ENCODE data around the gene SLC35A1.

The SLC35A1 gene, protein sequence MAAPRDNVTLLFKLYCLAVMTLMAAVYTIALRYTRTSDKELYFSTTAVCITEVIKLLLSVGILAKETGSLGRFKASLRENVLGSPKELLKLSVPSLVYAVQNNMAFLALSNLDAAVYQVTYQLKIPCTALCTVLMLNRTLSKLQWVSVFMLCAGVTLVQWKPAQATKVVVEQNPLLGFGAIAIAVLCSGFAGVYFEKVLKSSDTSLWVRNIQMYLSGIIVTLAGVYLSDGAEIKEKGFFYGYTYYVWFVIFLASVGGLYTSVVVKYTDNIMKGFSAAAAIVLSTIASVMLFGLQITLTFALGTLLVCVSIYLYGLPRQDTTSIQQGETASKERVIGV

DNA sequence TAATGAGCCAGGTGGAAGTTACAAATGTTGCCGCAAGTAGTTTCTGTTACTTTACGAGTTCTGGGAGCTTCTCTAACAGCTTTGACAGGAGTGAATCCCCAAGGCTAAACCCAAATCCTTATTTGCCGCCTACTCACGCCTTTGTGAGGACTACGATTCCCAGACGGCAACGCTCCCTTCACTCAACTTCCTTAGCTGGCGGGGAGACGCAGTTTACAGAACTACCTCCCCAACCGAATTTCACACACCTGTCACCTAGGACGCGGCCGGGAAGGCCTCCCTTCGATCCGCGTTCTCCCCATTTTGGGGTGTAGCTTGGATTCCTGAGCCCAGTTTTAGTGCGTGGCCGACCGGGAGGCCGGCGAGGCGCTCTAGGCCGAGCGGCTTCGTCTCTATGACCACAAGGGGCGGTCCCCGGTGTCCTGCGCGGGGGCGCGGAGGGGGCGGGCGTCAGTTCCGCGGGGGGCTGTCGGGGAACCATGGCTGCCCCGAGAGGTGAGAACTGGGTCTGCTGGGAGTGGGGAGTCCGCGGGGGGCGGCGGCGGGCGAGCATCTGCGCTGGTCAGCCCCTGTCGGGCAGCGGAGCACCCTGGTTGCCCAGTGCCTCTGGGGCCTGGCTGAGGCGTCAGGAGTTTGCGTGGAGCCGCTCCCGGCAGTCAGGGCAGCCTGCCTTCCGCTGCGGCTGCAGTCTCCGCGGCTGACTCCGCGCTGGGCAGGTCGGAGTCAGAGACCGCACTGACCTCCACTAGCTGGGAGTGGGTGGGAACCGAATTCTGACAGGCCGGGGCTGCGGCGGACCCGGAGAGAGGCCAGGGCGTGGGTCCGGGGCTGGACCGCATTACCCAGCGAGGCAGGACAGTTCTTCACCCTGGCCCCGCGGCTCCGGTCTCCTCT, at the start of gene SLC35A1:
Gene SLC35A1, plus strand, starts transcription at position 450 of the 894 bp plus-strand sequence. Its CDS starts 30 bp downstream, at position 480.
- Histone ChIP-seq H3K4me3 (ENCODE audit: low read length) (peak within 1 kb of the TSS; percentile 98), H3K4me1 (ENCODE audit: control insufficient read depth, insufficient read depth, low read length) (peaks cover 7% of the 10 kb centered on the region), H3K9me3 (ENCODE audit: control insufficient read depth, low read length) (no peaks in the 10 kb centered on the region), H3K27me3 (replicated peaks; ENCODE audit: control insufficient read depth, insufficient read depth, low read length) (no peaks in the 10 kb centered on the region), H3K9ac (ENCODE audit: low read length) (peak within 1 kb of the TSS; percentile 99), H3K36me3 (ENCODE audit: control insufficient read depth, insufficient read depth, low read length, severe bottlenecking) (peaks cover 1% of the 10 kb centered on the region)
- DNase-seq (ENCODE audit: low read depth): peak; percentile 90

DNA sequence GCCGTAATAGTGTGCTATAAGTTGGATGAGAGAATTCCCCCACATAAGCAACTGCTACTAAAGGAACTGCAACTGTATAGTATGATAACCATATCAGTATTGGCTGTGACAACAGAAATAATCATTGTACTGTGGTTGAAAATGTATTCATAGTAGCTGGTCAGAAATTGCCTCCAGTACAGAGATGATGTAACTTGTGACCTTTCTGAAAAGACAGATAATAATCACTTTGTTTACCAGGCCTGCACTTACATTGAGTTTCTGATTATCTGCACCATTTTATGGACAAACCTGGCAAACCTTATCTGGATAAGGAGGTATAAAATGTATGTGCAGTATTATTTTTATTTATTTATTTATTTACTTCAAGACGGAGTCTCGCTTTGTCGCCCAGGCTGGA, 46.0 kb upstream of the SLC35A1 start:
- no peak for DNase-seq (ENCODE audit: low read depth)
- Histone ChIP-seq H3K9ac (ENCODE audit: low read length) (no peak overlapping the region), H3K9me3 (ENCODE audit: control insufficient read depth, low read length) (no peaks in the 10 kb centered on the region)

DNA sequence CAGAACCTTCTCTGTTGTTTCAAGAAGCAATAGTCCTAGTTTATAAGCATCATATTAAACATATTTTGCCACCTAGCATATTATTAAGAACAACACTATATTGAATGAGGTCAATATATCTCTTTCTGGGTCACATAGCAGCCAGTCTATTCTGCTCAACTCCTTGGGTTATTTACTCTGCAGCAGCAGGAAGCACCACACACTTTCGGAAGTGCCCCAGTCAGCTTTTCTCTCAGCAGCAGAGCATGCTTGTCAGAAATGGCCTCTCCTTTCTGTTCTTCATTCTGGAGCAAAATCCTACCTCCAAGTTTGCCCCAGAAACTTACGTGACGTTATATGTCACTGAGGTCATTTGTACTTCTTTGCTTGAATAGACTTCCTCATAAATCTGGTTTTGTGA, 42.3 kb upstream of the SLC35A1 start:
- H3K9ac ChIP-seq (ENCODE audit: low read length): no peak overlapping the region
- H3K4me1 ChIP-seq (ENCODE audit: control insufficient read depth, insufficient read depth, low read length): no peaks in the 10 kb centered on the region
- H3K4me3 ChIP-seq (ENCODE audit: low read length): no peak overlapping the region
- H3K36me3 ChIP-seq (ENCODE audit: control insufficient read depth, insufficient read depth, low read length, severe bottlenecking): no peaks in the 10 kb centered on the region
- H3K27me3 ChIP-seq (replicated peaks; ENCODE audit: control insufficient read depth, insufficient read depth, low read length): no peaks in the 10 kb centered on the region
- no peaks in the 10 kb centered on the region for H3K9me3 ChIP-seq (ENCODE audit: control insufficient read depth, low read length)
- DNase-seq (ENCODE audit: low read depth): no peak

More for the DNA sequence above, 46.0 kb upstream of the SLC35A1 start:
- Histone ChIP-seq H3K4me1 (ENCODE audit: control insufficient read depth, insufficient read depth, low read length) (no peaks in the 10 kb centered on the region), H3K4me3 (ENCODE audit: low read length) (no peak overlapping the region), H3K36me3 (ENCODE audit: control insufficient read depth, insufficient read depth, low read length, severe bottlenecking) (no peaks in the 10 kb centered on the region), H3K27me3 (replicated peaks; ENCODE audit: control insufficient read depth, insufficient read depth, low read length) (no peaks in the 10 kb centered on the region)

DNA sequence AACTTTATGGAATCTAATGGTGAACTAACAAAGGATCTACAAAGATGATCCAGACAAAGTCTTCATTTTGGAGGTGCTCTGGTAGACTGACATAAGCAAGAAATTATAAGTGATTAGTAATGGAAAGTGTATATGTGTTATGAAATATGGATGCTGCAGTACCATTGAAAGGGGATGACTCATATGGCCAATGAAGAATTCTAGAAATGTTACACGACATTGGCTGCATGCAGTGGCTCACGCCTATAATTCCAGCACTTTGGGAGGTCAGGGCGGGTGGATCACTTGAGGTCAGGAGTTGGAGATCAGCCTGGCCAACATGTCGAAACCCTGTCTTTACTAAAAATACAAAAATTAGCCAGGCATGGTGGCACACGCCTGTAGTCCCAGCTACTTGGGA, 41.5 kb upstream of the SLC35A1 start:
- Histone ChIP-seq H3K27me3 (replicated peaks; ENCODE audit: control insufficient read depth, insufficient read depth, low read length) (no peaks in the 10 kb centered on the region), H3K36me3 (ENCODE audit: control insufficient read depth, insufficient read depth, low read length, severe bottlenecking) (no peaks in the 10 kb centered on the region), H3K9me3 (ENCODE audit: control insufficient read depth, low read length) (no peaks in the 10 kb centered on the region), H3K4me3 (ENCODE audit: low read length) (no peak overlapping the region), H3K4me1 (ENCODE audit: control insufficient read depth, insufficient read depth, low read length) (no peaks in the 10 kb centered on the region), H3K9ac (ENCODE audit: low read length) (no peak overlapping the region)
- DNase-seq (ENCODE audit: low read depth): peak; percentile 2

DNA sequence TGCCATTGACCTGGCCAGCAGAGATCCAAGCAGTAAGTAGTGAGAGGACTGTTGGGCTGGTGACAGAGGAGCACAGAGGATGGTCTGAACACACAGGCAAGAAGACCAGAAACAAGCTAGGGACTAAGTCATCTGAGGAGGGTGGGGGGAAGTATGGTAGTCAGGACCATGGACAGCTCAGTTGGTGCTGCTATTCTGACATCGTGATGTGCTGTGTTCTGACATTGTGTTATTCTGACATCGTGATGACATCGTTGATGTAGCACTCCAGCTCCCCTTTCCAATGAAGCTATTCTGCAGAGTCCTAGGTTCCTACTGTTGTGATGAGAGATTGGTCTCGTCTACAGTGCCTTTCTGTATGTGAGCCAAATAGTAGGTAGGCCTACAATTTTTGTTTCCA, 36.3 kb upstream of the SLC35A1 start:
- Histone ChIP-seq H3K36me3 (ENCODE audit: control insufficient read depth, insufficient read depth, low read length, severe bottlenecking) (no peaks in the 10 kb centered on the region), H3K4me3 (ENCODE audit: low read length) (no peak overlapping the region), H3K27me3 (replicated peaks; ENCODE audit: control insufficient read depth, insufficient read depth, low read length) (no peaks in the 10 kb centered on the region), H3K4me1 (ENCODE audit: control insufficient read depth, insufficient read depth, low read length) (no peaks in the 10 kb centered on the region), H3K9ac (ENCODE audit: low read length) (no peak overlapping the region), H3K9me3 (ENCODE audit: control insufficient read depth, low read length) (peaks cover 3% of the 10 kb centered on the region)
- DNase-seq (ENCODE audit: low read depth): peak; percentile 73

DNA sequence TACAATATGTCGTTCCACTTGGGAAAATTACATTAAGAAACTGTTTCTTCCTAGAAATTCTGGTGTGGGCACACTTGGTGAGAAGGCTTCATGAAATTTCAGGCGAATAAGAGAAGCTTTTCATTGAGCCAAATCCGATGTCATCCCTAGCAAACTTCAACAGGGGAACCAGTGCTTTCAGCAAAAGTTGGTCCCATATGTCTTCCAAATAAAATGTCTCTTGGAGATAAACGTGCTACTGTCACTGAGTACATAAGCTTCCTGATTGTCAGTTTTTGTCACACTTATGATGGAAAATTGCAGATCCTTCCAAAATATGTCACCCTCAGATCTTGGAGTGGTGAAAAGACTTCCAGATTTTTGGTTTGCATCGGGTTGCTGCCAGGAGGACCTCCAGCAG, 31.1 kb upstream of the SLC35A1 start:
- no peak for DNase-seq (ENCODE audit: low read depth)

DNA sequence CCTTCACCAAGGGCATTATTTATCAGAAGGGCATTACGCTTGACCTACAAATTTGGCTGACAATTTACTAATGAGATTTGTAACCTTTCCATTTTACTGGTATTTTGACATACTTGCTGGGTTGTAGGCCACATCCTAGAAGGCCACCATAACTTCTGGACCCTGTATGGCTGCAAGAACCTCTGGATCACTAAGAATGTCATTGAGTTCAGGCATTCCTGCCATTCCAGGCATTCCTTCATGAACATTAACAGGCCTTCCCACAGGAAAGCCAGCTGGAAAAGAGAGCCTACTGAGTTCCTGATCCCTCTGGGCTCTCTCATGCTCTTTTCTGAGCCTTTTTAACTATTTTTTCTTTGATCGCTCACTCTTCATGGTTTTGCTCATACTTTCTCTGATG, 28.4 kb upstream of the SLC35A1 start:
- H3K36me3 ChIP-seq (ENCODE audit: control insufficient read depth, insufficient read depth, low read length, severe bottlenecking): no peaks in the 10 kb centered on the region
- no peaks in the 10 kb centered on the region for H3K4me1 ChIP-seq (ENCODE audit: control insufficient read depth, insufficient read depth, low read length)
- no peak overlapping the region for H3K9ac ChIP-seq (ENCODE audit: low read length)
- H3K4me3 ChIP-seq (ENCODE audit: low read length): no peak overlapping the region
- H3K9me3 ChIP-seq (ENCODE audit: control insufficient read depth, low read length): peaks cover 3% of the 10 kb centered on the region
- no peak for DNase-seq (ENCODE audit: low read depth)
- H3K27me3 ChIP-seq (replicated peaks; ENCODE audit: control insufficient read depth, insufficient read depth, low read length): no peaks in the 10 kb centered on the region

More for the DNA sequence above, 31.1 kb upstream of the SLC35A1 start:
- Histone ChIP-seq H3K27me3 (replicated peaks; ENCODE audit: control insufficient read depth, insufficient read depth, low read length) (no peaks in the 10 kb centered on the region), H3K36me3 (ENCODE audit: control insufficient read depth, insufficient read depth, low read length, severe bottlenecking) (no peaks in the 10 kb centered on the region), H3K9me3 (ENCODE audit: control insufficient read depth, low read length) (peaks cover 6% of the 10 kb centered on the region), H3K4me1 (ENCODE audit: control insufficient read depth, insufficient read depth, low read length) (no peaks in the 10 kb centered on the region), H3K9ac (ENCODE audit: low read length) (no peak overlapping the region), H3K4me3 (ENCODE audit: low read length) (no peak overlapping the region)

DNA sequence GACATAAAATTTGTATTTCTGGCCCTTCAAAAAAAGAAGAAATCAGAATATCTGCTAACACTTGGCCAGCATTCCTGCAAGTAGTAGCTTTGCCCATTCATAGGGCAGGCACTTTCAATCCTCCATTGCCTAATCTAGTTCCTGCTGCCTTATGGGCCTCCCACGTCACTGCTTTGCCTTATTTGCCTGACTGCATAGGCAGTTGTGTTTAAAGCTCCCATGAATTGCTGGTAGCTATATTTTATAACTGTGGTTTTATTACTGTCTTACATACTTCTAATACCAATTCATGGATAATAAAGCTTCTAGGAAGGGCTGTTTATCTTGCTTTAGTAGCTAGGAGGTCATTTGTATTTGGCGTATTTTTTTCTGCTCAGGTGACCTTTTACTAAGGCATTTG, 7.7 kb upstream of the SLC35A1 start:
- no peaks in the 10 kb centered on the region for H3K36me3 ChIP-seq (ENCODE audit: control insufficient read depth, insufficient read depth, low read length, severe bottlenecking)
- H3K4me1 ChIP-seq (ENCODE audit: control insufficient read depth, insufficient read depth, low read length): no peaks in the 10 kb centered on the region
- DNase-seq (ENCODE audit: low read depth): no peak
- no peaks in the 10 kb centered on the region for H3K27me3 ChIP-seq (replicated peaks; ENCODE audit: control insufficient read depth, insufficient read depth, low read length)
- no peak overlapping the region for H3K4me3 ChIP-seq (ENCODE audit: low read length)
- H3K9me3 ChIP-seq (ENCODE audit: control insufficient read depth, low read length): no peaks in the 10 kb centered on the region
- H3K9ac ChIP-seq (ENCODE audit: low read length): no peak overlapping the region

DNA sequence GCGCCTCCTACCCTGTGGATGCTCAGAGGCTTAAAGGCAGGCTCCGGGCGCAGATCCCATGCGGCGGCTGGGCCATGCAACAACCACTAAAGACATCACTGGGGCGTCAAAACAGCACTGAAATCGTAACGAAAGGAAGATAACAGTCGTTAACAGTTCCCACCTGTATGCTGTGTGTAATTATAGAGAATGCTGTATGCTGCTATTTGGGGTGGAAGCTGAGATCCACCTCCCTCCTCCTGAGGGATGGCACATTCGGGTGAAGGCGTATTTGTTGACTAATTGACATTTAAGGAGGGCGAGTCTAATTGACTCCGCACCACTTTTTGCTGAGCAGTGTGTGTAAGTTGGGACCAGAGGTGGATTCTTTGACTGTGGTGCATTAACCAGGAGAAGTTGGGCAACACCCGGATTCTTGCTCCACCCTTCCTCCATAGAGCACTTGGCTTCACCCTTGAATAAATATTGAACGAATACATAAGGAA, 687 bp downstream of the SLC35A1 start:
- Histone ChIP-seq H3K9me3 (ENCODE audit: control insufficient read depth, low read length) (peaks cover 2% of the 10 kb centered on the region), H3K36me3 (ENCODE audit: control insufficient read depth, insufficient read depth, low read length, severe bottlenecking) (peaks cover 8% of the 10 kb centered on the region), H3K27me3 (replicated peaks; ENCODE audit: control insufficient read depth, insufficient read depth, low read length) (no peaks in the 10 kb centered on the region), H3K4me1 (ENCODE audit: control insufficient read depth, insufficient read depth, low read length) (peaks cover 7% of the 10 kb centered on the region), H3K9ac (ENCODE audit: low read length) (peak overlapping the region; percentile 99), H3K4me3 (ENCODE audit: low read length) (peak overlapping the region; percentile 98)
- peak; percentile 80 for DNase-seq (ENCODE audit: low read depth)

DNA sequence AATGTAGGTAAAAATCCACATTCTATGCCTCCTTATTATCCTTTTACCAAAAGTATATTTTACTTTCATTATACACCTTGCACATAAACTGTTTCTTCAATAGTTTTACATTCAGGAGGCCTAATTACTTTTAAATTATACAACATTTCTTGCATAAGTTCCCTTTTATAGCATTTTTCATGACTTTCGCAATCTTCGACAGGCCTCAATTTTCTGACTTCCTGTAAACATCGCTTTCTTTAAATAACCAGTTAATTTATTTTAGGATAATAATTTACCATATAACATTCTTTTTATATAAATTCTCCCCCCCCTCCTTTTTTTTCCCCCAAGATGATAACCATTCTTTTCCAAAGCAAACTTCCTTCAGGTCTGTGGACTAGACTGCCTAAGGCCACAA, 9.2 kb downstream of the SLC35A1 start:
- no peaks in the 10 kb centered on the region for H3K4me1 ChIP-seq (ENCODE audit: control insufficient read depth, insufficient read depth, low read length)
- no peak overlapping the region for H3K9ac ChIP-seq (ENCODE audit: low read length)
- peak; percentile 18 for DNase-seq (ENCODE audit: low read depth)
- no peaks in the 10 kb centered on the region for H3K27me3 ChIP-seq (replicated peaks; ENCODE audit: control insufficient read depth, insufficient read depth, low read length)
- peaks cover 3% of the 10 kb centered on the region for H3K9me3 ChIP-seq (ENCODE audit: control insufficient read depth, low read length)
- H3K36me3 ChIP-seq (ENCODE audit: control insufficient read depth, insufficient read depth, low read length, severe bottlenecking): peaks cover 18% of the 10 kb centered on the region
- H3K4me3 ChIP-seq (ENCODE audit: low read length): no peak overlapping the region

DNA sequence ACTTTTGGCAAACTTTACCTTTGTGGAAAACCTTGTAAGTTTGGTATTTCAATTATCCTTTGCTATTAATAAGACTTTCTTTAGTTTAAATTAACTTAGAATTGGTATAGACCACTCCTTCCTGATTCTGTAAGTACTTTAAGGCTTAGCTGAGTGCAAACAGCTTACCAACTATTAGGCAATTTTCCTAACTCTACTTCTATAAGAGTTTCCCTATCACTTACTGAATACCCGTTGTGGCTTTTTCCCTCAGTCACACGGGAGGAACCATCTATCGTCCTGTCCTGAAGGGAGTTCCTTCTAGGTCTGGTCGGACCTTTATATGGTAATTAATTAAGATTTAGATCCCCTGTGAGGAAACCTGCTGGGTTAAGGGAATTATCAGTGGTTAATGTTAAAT, 9.6 kb downstream of the SLC35A1 start:
- DNase-seq (ENCODE audit: low read depth): peak; percentile 11
- H3K9me3 ChIP-seq (ENCODE audit: control insufficient read depth, low read length): peaks cover 3% of the 10 kb centered on the region
- no peak overlapping the region for H3K9ac ChIP-seq (ENCODE audit: low read length)
- H3K27me3 ChIP-seq (replicated peaks; ENCODE audit: control insufficient read depth, insufficient read depth, low read length): no peaks in the 10 kb centered on the region
- H3K4me1 ChIP-seq (ENCODE audit: control insufficient read depth, insufficient read depth, low read length): no peaks in the 10 kb centered on the region
- H3K4me3 ChIP-seq (ENCODE audit: low read length): no peak overlapping the region
- H3K36me3 ChIP-seq (ENCODE audit: control insufficient read depth, insufficient read depth, low read length, severe bottlenecking): peaks cover 18% of the 10 kb centered on the region
